HG02610 (cell line): ENCODE data around the gene PHYKPL.

Experiments
- ATAC-seq: cut with Tn5 transposase; IDR thresholded peaks from one replicate; pipeline ENCODE4 v1.9.1; 2021; ENCODE audit warnings: mild to moderate bottlenecking, moderate library complexity; ENCODE audit not compliant: unreplicated experiment

The PHYKPL gene

DNA sequence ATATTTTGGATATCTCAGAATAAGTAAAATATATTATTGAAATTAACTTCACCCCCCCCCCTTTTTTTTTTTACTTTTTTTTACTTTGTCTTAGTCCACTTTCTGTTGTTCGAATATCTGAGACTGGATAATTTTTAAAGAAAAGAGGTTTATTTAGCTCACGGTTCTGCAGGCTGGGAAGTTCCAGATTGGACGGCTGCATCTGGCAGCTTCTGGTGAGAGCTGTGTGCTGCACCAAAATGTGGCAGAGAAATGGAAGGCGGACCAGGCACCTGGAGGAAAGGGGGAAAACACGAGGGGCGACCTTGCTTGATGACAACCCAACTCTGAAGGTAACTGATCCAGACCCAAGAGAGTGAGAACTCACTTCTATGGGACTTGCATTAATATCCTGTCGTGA, 39.8 kb downstream of the PHYKPL start:
- ATAC-seq, result no peak

DNA sequence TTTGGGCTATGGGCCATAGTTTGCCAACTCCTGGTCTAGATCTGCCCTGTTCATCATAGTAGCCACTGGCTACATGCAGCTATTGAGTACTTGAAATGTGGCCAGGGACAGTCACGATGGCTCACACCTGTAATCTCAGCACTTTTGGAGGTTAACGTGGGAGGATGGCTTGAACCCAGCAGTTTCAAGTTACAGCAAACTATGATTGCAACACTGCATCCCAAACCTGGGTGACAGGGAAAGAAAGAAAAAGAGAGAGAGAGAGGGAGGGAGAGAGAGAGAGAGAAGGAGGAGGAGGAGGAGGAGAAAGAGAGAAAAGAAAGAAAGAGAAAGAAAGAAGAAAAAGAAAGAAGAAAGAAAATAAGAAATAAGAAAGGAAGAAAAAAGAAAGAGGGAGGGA, 40.4 kb downstream of the PHYKPL start:
- ATAC-seq, result no peak

DNA sequence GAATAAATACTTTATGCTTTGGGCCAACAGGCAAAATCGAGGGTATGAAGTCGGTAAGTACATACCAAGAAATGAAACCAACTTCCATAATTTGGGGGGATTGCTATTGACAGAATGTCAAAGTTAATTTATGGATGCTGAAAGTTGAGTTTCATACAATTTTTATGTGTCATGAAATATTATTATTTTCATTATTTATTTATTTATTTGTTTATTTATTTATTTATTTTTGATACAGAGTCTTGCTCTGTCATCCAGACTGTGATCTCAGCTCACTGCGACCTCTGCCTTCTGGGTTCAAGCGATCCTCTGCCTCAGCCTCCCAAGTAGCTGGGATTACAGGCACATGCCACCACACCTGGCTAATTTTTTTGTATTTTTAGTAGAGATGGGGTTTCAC, 40.9 kb downstream of the PHYKPL start:
- ATAC-seq, result no peak

DNA sequence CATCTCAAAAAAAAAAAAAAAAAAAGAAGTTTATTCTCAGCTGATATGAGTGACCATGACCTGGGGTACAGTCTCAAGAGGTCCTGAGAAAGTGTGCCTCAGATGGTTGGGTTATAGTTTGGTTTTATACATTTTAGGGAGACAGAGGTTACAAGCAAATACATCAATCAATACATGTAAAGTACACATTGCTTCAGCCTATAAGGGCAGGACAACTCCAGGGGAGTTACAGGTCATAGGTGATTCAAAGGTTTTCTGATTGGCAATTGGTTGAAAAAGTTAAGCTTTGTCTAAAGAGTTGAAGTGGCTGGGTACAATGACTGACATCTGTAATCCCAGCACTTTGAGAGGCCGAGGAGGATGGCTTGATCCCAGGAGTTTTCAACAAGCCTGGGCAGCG, 43.2 kb downstream of the PHYKPL start:
- ATAC-seq, result no peak

DNA sequence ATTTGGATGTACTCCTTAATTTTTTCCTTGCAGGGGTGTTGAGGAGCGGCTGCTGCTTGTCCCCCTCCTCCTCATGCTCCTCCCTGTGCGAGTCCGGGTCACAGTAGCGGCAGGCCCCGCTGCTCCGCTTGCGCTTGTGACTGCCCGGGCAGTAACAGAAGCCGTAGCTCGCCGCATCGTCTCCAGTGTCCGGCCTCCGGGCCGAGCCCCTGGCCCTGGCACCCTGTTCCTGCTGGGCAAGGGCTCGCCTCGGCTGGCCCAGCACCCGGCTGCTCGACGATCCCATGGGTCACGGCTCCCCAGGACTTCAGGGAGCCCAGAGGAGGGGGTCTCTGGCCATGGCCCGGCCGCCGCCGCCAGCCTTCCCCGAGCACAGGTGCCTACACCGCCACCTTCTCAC, 45.6 kb downstream of the PHYKPL start, which contains the start of gene GMCL2:
Gene GMCL2 (minus strand): TSS at position 358 of the 400 bp plus-strand sequence. CDS start 72 bp downstream, at position 286.
- ATAC-seq, result no peak

DNA sequence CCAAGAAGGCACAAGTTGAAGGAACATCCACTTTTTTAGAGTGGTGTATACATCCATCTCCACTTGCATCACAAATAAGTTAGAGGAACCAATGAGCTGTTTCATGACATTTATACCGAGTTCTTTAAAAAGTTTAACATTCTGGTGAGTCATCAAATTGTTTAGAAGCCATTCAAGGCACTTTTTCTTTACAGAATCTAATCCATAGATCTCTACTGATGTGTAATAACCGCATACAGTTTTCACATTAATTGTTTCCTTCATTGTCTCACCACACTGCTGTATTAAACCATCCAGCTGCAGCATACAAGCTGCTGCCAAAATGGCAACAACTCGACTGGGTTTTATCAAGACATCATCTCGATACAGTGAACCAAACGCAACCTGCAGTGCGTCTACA, 46.2 kb downstream of the PHYKPL start:
- ATAC-seq, result no peak

DNA sequence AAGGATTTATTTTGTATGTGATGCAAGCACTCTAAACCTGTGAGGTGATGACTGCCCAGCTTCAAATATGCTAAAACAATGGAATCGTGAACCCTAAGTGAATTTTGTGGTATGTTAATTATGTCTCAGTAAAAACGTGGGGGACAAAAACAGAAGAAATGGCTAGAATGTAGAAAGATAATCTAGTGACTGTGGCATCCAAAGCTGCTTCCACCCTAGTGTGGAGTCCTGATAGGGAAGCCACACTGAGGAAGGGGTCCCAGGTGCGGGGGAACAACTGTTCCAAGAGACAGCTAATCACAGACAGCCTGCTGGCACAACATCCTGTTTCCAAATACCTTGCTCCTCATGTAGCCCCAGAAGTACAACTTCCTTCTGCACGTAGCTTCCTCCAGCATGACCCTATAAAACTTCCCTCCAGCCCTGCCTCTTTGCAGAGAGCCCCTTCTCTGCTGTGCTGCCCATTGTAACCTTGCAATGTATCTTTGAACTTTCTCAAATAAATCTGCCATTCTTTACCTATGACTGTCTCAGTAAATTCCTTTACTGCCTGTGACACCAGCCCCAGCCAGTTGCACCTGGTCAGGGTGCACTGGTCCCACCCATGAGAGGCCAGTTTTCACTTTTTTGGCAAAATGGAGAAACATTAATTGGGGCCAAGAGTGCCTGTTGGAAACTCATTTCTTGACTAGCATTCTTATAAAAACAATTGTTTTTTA, 50.3 kb downstream of the PHYKPL start:
- ATAC-seq, result no peak

DNA sequence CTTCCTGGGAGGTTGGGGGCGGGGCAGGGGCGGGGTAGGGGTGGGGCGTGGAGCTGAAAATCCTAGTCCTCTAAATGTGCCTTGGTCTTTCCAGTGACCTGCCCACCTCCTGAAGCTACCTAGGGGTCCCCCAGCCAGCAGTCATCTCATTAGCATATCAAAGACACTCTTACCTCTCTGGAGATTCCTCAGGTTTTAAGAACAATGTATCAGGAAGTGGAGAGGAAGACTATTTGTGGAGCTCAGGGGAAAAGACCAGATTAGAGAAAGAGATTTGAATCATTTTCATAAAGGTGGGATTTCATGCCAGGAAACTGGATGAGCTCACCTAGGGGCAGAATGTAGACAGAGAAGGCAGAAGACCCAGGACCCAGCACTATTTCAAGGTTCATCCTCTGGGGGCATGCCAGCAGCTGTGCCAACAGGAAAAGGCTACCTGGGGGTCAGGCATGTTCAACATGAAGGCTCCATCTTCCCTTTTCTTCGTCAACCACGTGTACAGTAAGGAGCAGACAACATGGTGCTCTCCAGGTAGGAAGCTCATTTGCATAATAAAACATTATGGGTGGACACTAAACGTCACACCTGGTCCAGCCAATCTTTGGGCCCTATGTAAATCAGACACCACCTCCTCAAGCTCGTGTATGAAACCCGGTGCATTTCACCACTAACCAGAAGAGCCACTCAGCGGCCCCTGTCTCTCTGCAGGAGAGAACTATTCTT, 52.3 kb downstream of the PHYKPL start:
- ATAC-seq, result no peak

DNA sequence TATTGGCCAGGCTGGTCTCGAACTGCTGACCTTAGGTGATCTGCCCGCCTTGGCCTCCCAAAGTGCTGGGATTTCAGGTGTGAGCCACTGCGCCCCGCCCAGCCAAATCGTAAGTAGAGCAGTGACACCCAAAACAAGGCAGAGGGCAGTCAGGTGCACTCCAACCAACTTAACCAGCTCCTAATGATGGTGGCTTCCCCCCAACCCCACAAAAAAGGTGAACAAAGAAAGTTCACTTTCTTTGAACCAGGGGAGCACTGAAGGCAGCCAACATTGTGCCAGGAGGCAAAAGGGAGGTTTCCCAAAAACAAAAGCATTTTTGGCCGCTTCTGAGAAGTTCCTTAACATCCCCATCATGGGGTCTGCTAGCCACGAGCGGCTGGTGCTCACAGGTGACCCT, 55.0 kb downstream of the PHYKPL start:
- no peak for ATAC-seq

DNA sequence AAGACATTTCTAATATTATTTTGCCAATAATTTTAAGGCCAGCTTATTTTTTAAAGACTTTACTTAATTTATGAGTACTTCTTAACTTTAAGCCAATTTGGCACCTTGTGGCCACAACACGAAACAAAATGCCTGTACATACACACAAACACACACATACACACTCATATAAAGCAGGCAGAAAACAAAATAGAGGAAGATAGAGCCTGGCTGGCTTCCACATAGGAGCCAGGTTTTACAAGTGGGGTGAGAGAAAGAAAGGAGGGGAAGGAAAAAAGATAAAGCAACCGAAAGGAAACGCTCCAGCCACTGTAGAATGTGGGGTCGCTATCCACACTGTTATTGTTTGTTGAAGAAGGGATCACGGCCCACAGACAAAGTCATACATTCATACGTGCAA, 55.8 kb downstream of the PHYKPL start:
- ATAC-seq, result no peak

DNA sequence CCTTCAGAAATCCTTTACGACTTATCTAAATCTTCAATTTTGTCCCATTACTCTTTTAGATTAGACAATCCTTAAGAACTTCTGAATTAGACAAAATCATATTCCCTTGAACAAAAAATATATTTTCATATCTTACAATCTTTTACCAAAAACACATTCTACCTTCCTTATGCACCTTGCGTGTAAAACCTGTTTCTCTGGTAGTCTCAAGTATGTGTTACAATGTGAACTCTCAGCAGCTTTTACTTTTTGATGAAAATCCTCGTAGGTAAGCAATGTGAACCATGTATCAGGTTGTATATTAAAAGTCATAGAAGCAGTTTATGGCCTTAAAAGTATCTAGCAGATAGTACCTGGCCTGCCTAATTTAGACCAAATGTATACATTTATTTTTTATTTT, 58.1 kb downstream of the PHYKPL start:
- ATAC-seq, result no peak

DNA sequence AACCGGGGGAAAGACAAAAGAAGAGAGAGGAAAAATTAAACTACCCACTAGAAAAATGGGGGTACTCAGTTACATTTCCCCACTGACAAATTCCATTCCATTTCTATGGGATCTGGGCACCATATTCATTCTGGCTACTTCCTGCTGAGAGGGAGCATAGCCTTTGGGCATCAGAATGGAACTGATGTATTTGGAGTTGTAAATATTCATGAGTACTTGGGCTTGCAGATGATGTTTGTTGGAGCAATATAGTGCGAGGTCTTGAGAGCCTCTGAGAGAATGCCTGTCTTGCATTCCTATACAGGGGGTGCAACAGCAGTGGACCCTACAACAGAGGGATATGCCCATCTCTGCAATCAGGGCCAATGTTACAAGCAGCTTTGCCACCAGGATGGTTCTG, 62.1 kb downstream of the PHYKPL start:
- ATAC-seq, result no peak

DNA sequence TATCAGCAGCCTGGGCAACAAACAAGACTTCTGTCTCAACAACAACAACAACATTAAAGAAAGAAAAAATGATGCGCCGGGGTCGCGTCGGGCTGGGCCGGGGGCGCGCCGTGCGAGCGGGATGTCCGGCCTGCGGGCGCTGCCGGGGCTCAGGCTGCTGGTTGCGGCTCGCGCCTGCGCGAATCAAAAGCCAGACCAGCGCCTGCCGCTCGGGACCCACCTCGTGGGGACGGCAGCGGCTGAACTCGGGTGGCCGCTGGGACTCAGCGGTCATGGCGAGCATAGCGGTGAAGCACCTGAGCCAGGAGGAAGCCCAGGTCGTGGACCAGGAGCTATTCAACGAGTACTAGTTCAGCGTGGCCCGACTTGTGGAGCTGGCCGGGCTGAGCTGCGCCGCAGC, 67.0 kb downstream of the PHYKPL start:
- ATAC-seq, result no peak

DNA sequence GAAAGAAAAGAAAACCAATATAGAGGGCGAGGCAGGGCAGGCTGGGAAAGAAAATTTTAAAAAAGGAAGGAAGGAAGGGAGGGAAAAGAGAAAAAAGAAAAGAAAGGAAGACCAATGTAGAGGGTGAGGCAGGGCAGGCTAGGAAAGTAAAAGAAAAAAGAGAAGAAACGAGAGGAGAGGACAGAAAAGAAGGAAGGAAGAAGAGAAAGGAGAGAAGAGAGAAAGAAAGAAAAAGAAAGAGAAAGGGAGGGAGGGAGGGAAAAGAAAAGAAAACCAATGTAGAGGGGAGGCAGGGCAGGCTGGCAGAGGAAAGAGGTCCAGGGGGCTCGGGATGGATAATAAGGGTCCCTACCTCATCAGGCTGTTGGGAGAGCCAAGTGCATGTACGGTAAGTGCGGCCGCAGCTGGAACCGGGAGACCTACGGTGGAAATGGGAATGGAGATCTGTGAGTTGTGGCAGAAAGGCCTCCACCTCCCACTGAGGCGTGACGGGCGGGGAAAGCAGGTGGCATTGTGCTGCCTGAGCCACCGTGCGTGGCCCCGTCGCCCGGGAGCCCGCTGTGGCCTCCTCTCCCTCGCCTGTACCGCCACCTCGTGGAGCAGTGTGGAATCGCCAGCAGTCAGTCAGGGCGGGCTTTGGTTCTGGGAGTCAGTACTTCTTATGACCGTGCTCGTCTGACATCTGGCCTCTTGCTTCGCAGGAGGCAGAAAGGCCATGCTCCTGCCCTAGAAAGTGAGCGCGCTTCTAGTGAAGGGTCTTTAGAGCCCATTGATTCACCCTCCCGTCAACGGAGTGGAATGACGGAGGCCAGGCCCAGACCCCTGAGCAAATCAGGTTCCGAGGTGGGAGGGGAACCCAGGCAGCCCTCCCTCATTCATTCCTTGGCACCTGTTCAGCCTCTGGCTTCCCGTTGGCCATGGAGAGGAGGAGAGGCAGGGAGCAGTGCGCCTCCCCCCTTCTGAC, 68.5 kb downstream of the PHYKPL start:
- ATAC-seq, result peak; percentile 61

DNA sequence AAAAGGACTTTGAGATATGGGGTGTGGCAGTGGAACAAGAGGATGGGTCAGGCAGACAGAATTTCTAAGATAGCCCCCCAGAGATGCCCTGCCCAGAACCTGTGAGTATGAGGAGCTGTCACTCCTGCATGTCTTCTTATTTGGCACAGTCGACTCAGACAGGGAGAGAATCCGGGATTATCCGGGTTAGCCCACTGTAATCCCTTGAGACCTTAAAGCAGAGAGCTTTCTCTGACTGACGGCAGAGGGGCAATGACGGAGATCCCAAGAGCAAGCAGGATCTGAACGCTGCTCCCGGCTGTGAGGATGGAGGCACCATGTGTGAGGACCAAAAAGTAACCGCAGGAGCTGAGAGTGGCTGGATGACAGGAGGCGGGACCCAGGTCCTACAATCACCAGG, 70.1 kb downstream of the PHYKPL start:
- no peak for ATAC-seq

DNA sequence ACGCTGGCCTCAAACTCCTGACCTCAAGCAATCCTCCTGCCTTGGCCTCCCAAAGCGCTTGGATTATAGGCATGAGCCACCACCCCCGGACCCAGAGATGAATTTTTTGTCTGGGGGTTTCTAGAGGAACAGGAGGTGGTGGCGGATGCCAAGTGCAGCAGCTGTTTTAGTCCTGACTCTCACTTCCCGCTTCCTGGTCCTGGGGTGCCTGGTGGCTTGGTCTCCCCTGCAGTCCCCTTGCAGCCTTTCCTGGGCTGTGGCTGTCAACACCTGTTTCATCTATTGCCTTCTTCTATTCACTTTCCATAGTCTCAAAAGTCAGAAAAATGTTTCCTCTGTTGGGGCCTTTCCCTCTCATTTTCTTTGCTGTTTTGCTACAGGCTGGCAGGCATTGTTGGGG, 72.4 kb downstream of the PHYKPL start:
- ATAC-seq, result no peak
